Neural progenitor cell (in vitro differentiated cells): ENCODE data around the gene EDN1.

ENCODE experiments used
- EZH2 ChIP-seq: fragments of 200-600 bp; sonication (generic); IDR thresholded peaks from 2 replicates; pipeline ENCODE4 v1.6.1; 2017; ENCODE audit warnings: antibody characterized with exemption, mild to moderate bottlenecking, moderate library complexity
- EZH2phosphoT487 ChIP-seq: fragments of 200-600 bp; sonication (generic); IDR thresholded peaks from 2 replicates; pipeline ENCODE4 v1.6.1; 2017; ENCODE audit warnings: antibody characterized with exemption
- TF ChIP-seq, protein P1 (sequence below): fragments of 200-600 bp; sonication (generic); IDR thresholded peaks from 2 replicates; pipeline ENCODE4 v1.5.1; 2017; ENCODE audit warnings: antibody characterized with exemption, mild to moderate bottlenecking

DNA sequence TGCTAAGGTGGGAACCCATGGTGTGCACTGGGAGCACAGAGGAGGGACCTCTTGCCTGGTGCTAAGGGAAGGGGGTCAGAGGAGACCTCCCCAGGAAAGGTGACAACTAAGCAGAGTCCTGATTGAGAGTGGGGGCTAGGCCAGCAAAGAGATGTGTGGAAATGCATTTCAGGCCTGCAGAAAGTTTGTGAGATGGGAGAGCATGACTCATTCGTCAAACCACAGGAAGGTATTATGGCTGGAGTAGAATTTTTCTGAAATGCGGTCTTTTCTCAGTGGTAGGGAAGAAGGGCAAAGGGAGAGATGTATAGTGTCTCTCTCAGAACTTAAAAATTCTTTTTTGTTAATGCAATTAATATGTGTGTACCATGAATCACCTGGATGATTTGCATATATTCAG lies 23.6 kb upstream of the EDN1 start:
- TF ChIP-seq, protein P1, sequence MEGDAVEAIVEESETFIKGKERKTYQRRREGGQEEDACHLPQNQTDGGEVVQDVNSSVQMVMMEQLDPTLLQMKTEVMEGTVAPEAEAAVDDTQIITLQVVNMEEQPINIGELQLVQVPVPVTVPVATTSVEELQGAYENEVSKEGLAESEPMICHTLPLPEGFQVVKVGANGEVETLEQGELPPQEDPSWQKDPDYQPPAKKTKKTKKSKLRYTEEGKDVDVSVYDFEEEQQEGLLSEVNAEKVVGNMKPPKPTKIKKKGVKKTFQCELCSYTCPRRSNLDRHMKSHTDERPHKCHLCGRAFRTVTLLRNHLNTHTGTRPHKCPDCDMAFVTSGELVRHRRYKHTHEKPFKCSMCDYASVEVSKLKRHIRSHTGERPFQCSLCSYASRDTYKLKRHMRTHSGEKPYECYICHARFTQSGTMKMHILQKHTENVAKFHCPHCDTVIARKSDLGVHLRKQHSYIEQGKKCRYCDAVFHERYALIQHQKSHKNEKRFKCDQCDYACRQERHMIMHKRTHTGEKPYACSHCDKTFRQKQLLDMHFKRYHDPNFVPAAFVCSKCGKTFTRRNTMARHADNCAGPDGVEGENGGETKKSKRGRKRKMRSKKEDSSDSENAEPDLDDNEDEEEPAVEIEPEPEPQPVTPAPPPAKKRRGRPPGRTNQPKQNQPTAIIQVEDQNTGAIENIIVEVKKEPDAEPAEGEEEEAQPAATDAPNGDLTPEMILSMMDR: no peak
- TF ChIP-seq EZH2phosphoT487 (no peak), EZH2 (no peak)
